IMR-90 (cell line): ENCODE results near the gene PSEN2. TPM values are rescaled to one million over a fixed set of nuclear protein-coding genes. Genes with fewer than 3 reads are reported as not detected.

Experiments used
- ATAC-seq: fragments of 200-7000 bp; cut with Tn5 transposase; 2 replicates; pipeline ENCODE4 v1.9.1; 2020; ENCODE audit warnings: low read depth, mild to moderate bottlenecking, moderate library complexity
- BruUV-seq: library from RNA; stranded (reverse); fragments of 400-500 nt; replicated peaks from 2 replicates; lab custom pipeline; 2021; lab: Mats Ljungman, UMichigan
- CTCF ChIA-PET: fragments of 300-600 bp; formaldehyde crosslinking; extraction: SDS; loops from one replicate; lab custom pipeline; 2021; ENCODE audit warnings: antibody characterized with exemption; lab: Yijun Ruan, JAX
- POLR2A ChIA-PET: fragments of 300-600 bp; sonication (Branson Sonifier 250); formaldehyde crosslinking; loops from one replicate; lab custom pipeline; 2022; ENCODE audit warnings: antibody characterized with exemption; ENCODE audit not compliant: unreplicated experiment; lab: Charles Lee
- DNase-seq: peaks from one replicate; pipeline ENCODE4 v3.0.0; 2013
- H2AFZ ChIP-seq: replicated peaks from 2 replicates; pipeline ENCODE3; 2013; ENCODE audit warnings: low read length, mild to moderate bottlenecking; ENCODE audit not compliant: poor library complexity
- H2AK5ac ChIP-seq: 2 replicates; pipeline ENCODE4 v1.6.1; 2013; ENCODE audit warnings: low read depth, low read length, inconsistent platforms
- H2AK9ac ChIP-seq: replicated peaks from 2 replicates; pipeline ENCODE3; 2013; ENCODE audit warnings: mild to moderate bottlenecking, low read depth, low read length, moderate library complexity; ENCODE audit not compliant: poor library complexity
- H2BK120ac ChIP-seq: 2 replicates; pipeline ENCODE4 v1.6.1; 2013; ENCODE audit warnings: low read depth, low read length, inconsistent platforms
- H2BK15ac ChIP-seq: 3 replicates; pipeline ENCODE4 v1.6.1; 2013; ENCODE audit warnings: low read depth, low read length, inconsistent platforms
- H2BK20ac ChIP-seq: 2 replicates; pipeline ENCODE4 v1.6.1; 2013; ENCODE audit warnings: low read depth, mild to moderate bottlenecking, inconsistent platforms, low read length, moderate library complexity
- H2BK5ac ChIP-seq: 2 replicates; pipeline ENCODE4 v1.6.1; 2013; ENCODE audit warnings: mild to moderate bottlenecking, low read depth, low read length, inconsistent platforms; ENCODE audit not compliant: poor library complexity, severe bottlenecking
- H3K14ac ChIP-seq: replicated peaks from 2 replicates; pipeline ENCODE4 v1.6.1; 2013; ENCODE audit warnings: low read depth, low read length, inconsistent platforms
- H3K18ac ChIP-seq: 2 replicates; pipeline ENCODE4 v1.6.1; 2013; ENCODE audit warnings: low read depth, low read length, control low read depth
- H3K23ac ChIP-seq: 2 replicates; pipeline ENCODE4 v1.6.1; 2013; ENCODE audit warnings: low read depth, low read length, inconsistent platforms
- H3K27ac ChIP-seq: 2 replicates; pipeline ENCODE4 v1.5.1; 2013; ENCODE audit warnings: mild to moderate bottlenecking, control low read depth, low read length; ENCODE audit not compliant: insufficient read depth
- H3K27me3 ChIP-seq: 2 replicates; pipeline ENCODE4 v1.6.1; 2013; ENCODE audit warnings: low read length; ENCODE audit not compliant: control insufficient read depth, insufficient read depth
- H3K36me3 ChIP-seq: 2 replicates; pipeline ENCODE4 v1.6.1; 2013; ENCODE audit warnings: low read length, mixed read lengths; ENCODE audit not compliant: control insufficient read depth, insufficient read depth
- H3K4ac ChIP-seq: 2 replicates; pipeline ENCODE4 v1.6.1; 2013; ENCODE audit warnings: low read depth, low read length, inconsistent platforms
- H3K4me1 ChIP-seq: 2 replicates; pipeline ENCODE4 v1.6.1; 2013; ENCODE audit warnings: low read length, mixed read lengths; ENCODE audit not compliant: control insufficient read depth, insufficient read depth
- H3K4me2 ChIP-seq: 2 replicates; pipeline ENCODE4 v1.6.1; 2013; ENCODE audit warnings: low read depth, mild to moderate bottlenecking, control low read depth, low read length, moderate library complexity
- H3K4me3 ChIP-seq: 2 replicates; pipeline ENCODE4 v1.5.1; 2013; ENCODE audit warnings: low read depth, mild to moderate bottlenecking, control low read depth, low read length, moderate library complexity; ENCODE audit not compliant: insufficient read depth
- H3K56ac ChIP-seq: 2 replicates; pipeline ENCODE4 v1.6.1; 2013; ENCODE audit warnings: low read length, inconsistent platforms; ENCODE audit not compliant: insufficient read depth; ENCODE audit errors: extremely low read depth
- H3K79me1 ChIP-seq, 2 experiments: 2 replicates each; pipeline ENCODE4 v1.6.1; 2013; ENCODE audit warnings: low read length in 2 of 2, inconsistent platforms in 1 of 2, low read depth in 1 of 2
- H3K9ac ChIP-seq: 2 replicates; pipeline ENCODE4 v1.6.1; 2013; ENCODE audit warnings: low read depth, low read length, control low read depth
- H3K9me1 ChIP-seq: 2 replicates; pipeline ENCODE4 v1.6.1; 2013; ENCODE audit warnings: low read length, inconsistent platforms; ENCODE audit not compliant: insufficient read depth
- H3K9me3 ChIP-seq: 2 replicates; pipeline ENCODE4 v1.6.1; 2013; ENCODE audit warnings: low read length; ENCODE audit not compliant: control insufficient read depth, insufficient read depth
- H4K20me1 ChIP-seq: 2 replicates; pipeline ENCODE4 v1.6.1; 2013; ENCODE audit warnings: low read length, inconsistent platforms; ENCODE audit not compliant: insufficient read depth
- H4K5ac ChIP-seq: 2 replicates; pipeline ENCODE4 v1.6.1; 2013; ENCODE audit warnings: mild to moderate bottlenecking, low read depth, low read length, control low read depth
- H4K8ac ChIP-seq, 2 experiments: 2 replicates each; pipeline ENCODE4 v1.6.1; 2013; ENCODE audit warnings: low read depth in 2 of 2, low read length in 2 of 2, control low read depth in 1 of 2, inconsistent platforms in 1 of 2
- H4K91ac ChIP-seq: 2 replicates; pipeline ENCODE4 v1.6.1; 2013; ENCODE audit warnings: low read depth, low read length, inconsistent platforms; ENCODE audit not compliant: insufficient read depth
- BHLHE40 ChIP-seq: fragments of 150-350 bp; IDR thresholded peaks from 2 replicates; pipeline ENCODE4 v1.6.1; 2016; ENCODE audit warnings: mild to moderate bottlenecking, low read depth, low read length
- CEBPB ChIP-seq: IDR thresholded peaks from 2 replicates; pipeline ENCODE4 v1.6.1; 2012; ENCODE audit warnings: low read depth, low read length, improper control_type of control experiment
- CHD1 ChIP-seq: IDR thresholded peaks from 2 replicates; pipeline ENCODE4 v1.6.1; 2012; ENCODE audit warnings: low read depth, low read length, improper control_type of control experiment
- FOS ChIP-seq: fragments of 150-350 bp; IDR thresholded peaks from 2 replicates; pipeline ENCODE4 v1.6.1; 2016; ENCODE audit warnings: low read depth, low read length
- MXI1 ChIP-seq: IDR thresholded peaks from 2 replicates; pipeline ENCODE4 v1.6.1; 2012; ENCODE audit warnings: low read depth, mild to moderate bottlenecking, low read length, moderate library complexity, borderline replicate concordance
- POLR2A ChIP-seq: IDR thresholded peaks from 2 replicates; pipeline ENCODE4 v1.6.1; 2012; ENCODE audit warnings: mild to moderate bottlenecking, low read depth, low read length
- WGBS, 2 experiments: methylation state at CpG; one replicate each; pipeline versions ENCODE4 v1.1.5 to v1.1.7; 2013; ENCODE audit warnings: missing lambda C conversion rate in 2 of 2; ENCODE audit not compliant: insufficient read length in 1 of 2; ENCODE audit errors: extremely low coverage in 2 of 2; 5-methylcytosine and 5-hydroxymethylcytosine counted together
- dilution Hi-C: fragments of 300-500 bp; cut with HindIII; formaldehyde crosslinking; loops from one replicate; pipeline ENCODE4 v1.14.3; 2018; ENCODE audit warnings: low sequenced_read_pairs; ENCODE audit not compliant: unreplicated experiment
- in situ Hi-C: fragments of 300-500 bp; cut with MboI; formaldehyde crosslinking; loops from 3 replicates; pipeline ENCODE4 v1.14.3; 2019; ENCODE audit warnings: low sequenced_read_pairs, inconsistent platforms, mixed read lengths
- intact Hi-C: fragments of 100-400 bp; cut with micrococcal nuclease; formaldehyde crosslinking; loops from 2 replicates; pipeline ENCODE4 v1.10.0; 2022
- polyA plus RNA-seq, 3 experiments: library from polyadenylated mRNA; depleted of rRNA; stranded (reverse); fragments of >200 nt; gene quantifications; 2 replicates each; pipeline ENCODE4 v1.2.3, GENCODE V29; 2012; ENCODE audit warnings: low replicate concordance in 1 of 3
- total RNA-seq: library from RNA; depleted of rRNA; stranded (reverse); fragments of >200 nt; gene quantifications from 2 replicates; pipeline ENCODE4 v1.2.3, GENCODE V29; 2012

The PSEN2 gene
- total and polyA plus RNA-seq, 2 of the 4 experiments (the other 2 are of a cell fraction), result 15.0 to 24.4 TPM

DNA sequence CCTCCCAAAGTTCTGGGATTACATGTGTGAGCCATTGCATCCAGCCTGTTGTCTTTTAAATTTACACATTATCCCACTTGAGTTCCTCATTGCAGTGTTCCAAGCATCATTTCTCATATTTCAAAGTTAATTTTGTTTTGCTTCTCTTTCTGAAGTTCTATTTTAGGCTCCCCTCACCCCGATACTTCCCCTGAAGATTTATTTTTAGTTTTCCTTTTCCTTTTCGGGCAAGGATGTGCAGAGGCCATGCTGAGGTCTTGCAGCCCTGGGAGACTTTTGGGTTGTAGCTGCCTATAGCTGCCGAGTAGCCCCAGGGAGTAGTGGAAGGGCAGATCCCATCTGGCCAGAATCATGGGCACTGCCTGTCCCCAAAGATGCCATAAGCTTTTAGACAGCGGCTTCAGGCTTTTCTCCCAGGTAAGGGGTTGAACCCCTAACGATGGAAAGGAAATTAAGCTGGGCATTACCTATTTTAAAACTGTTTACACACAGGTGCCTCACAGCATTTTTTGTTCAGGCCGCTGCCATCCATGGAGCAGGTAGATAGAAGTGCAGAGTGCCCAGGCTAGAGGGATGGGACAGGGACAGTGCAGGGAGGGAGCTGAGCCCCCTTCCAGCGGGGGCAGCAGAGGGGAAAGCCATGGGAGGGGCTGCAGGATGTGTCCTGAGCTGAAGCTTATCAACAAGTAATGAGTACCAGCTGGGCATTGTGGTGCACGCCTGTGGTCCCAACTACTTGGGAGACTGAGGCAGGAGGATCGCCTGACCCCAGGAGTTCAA, 15.9 kb downstream of the PSEN2 start:
- H4K5ac ChIP-seq, result no peak overlapping the region
- no TSS peak for BruUV-seq
- CTCF ChIA-PET, result no interaction called here

More for the DNA sequence above, 15.9 kb downstream of the PSEN2 start:
- Histone ChIP-seq H3K4me3 (no peak overlapping the region), H3K23ac (no peak overlapping the region), H3K79me1 (peaks cover 0 to 9% of the 10 kb centered on the region in 2 experiments; a peak in 1 of 4 replicates), H4K91ac (no peak overlapping the region), H3K4me2 (no peak overlapping the region), H3K9ac (no peak overlapping the region), H2AK5ac (no peak overlapping the region), H3K9me1 (peaks cover 25% of the 10 kb centered on the region), H3K36me3 (peaks cover 8% of the 10 kb centered on the region), H3K18ac (no peak overlapping the region), H3K56ac (no peak overlapping the region), H2AFZ (no peak overlapping the region), H3K27me3 (no peaks in the 10 kb centered on the region), H4K8ac (no peak overlapping the region), H2BK5ac (no peak overlapping the region), H2BK120ac (no peak overlapping the region), H3K14ac (no peak overlapping the region), H3K4me1 (peaks cover 10% of the 10 kb centered on the region), H4K20me1 (peaks cover 3% of the 10 kb centered on the region; the same call in 1 of the 2 replicates), H3K27ac (no peak overlapping the region), H3K4ac (no peak overlapping the region), H2BK20ac (no peak overlapping the region), H2AK9ac (no peak overlapping the region), H2BK15ac (no peak overlapping the region), H3K9me3 (no peaks in the 10 kb centered on the region)
- no peak for DNase-seq
- POLR2A ChIA-PET, result no interaction called here
- no CpG with 5 or more reads among the region's 9 CpGs for WGBS, 2 experiments
- no peak for TF ChIP-seq FOS
- TF ChIP-seq CEBPB, result no peak
- TF ChIP-seq POLR2A, result no peak
- no peak for TF ChIP-seq CHD1
- no peak for TF ChIP-seq MXI1
- TF ChIP-seq BHLHE40, result no peak
- ATAC-seq, result no peak
- in situ Hi-C loops, result no loop called here
- dilution Hi-C loops, result no loop called here
- intact Hi-C loops, result no loop called here
